Retinal pigment epithelial cell (primary cell): ENCODE measurements around the gene DUOX1.

Experiments used
- DNase-seq: peaks from one replicate; pipeline ENCODE4 v3.0.0-alpha.2; 2010; ENCODE audit warnings: low read depth
- H3K4me3 ChIP-seq: 2 replicates; pipeline ENCODE4 v1.5.1; 2011; ENCODE audit warnings: mild to moderate bottlenecking, low read length, control low read depth, moderate library complexity
- TF ChIP-seq, protein P1 (sequence below): conservative IDR thresholded peaks from 2 replicates; pipeline ENCODE4 v1.5.1; 2011; ENCODE audit warnings: low read depth, low read length, control low read depth, inconsistent platforms

Gene DUOX1

DNA sequence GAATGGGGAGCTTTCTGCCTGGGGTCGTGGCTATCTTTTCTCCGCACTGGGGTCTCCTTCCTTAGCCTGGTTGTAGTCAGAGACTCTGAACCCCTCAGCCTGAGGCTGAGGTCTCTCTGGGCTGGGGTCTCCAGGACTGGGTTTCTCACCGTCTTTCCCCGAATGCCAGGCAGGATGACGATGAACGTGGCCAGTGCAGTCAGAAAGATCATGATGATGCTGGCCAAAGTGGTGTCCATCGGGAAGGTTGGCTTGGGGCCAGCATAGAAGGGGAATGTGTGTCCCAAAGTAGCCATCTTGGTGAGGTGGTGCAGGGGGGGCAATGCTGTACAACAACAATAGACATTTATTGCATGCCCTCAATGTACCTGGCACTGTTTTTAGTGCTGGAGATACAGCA, 7.1 kb upstream of the DUOX1 start:
- no peak overlapping the region for H3K4me3 ChIP-seq
- TF ChIP-seq, protein P1, sequence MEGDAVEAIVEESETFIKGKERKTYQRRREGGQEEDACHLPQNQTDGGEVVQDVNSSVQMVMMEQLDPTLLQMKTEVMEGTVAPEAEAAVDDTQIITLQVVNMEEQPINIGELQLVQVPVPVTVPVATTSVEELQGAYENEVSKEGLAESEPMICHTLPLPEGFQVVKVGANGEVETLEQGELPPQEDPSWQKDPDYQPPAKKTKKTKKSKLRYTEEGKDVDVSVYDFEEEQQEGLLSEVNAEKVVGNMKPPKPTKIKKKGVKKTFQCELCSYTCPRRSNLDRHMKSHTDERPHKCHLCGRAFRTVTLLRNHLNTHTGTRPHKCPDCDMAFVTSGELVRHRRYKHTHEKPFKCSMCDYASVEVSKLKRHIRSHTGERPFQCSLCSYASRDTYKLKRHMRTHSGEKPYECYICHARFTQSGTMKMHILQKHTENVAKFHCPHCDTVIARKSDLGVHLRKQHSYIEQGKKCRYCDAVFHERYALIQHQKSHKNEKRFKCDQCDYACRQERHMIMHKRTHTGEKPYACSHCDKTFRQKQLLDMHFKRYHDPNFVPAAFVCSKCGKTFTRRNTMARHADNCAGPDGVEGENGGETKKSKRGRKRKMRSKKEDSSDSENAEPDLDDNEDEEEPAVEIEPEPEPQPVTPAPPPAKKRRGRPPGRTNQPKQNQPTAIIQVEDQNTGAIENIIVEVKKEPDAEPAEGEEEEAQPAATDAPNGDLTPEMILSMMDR = no peak

GRCh38 chr15:45123397-45123796, 6.4 kb upstream of the DUOX1 start:
- no peak for DNase-seq
- H3K4me3 ChIP-seq = no peak overlapping the region
- TF ChIP-seq, protein P1 = no peak

More for the DNA sequence above, 7.1 kb upstream of the DUOX1 start:
- no peak for DNase-seq

GRCh38 chr15:45126535-45127158, 3.1 kb upstream of the DUOX1 start:
- DNase-seq = no peak
- no peak overlapping the region for H3K4me3 ChIP-seq
- TF ChIP-seq, protein P1 = peak; percentile 85

GRCh38 chr15:45128971-45129639, 689 bp upstream of the DUOX1 start:
- TF ChIP-seq, protein P1 = no peak
- H3K4me3 ChIP-seq = no peak overlapping the region
- no peak for DNase-seq

- DNase-seq = no peak
- H3K4me3 ChIP-seq = no peak overlapping the region
- TF ChIP-seq, protein P1 = no peak
Observed at GRCh38 chr15:45130291-45131000, 652 bp downstream of the DUOX1 start.

GRCh38 chr15:45131510-45131909, 1.7 kb downstream of the DUOX1 start:
- TF ChIP-seq, protein P1 = no peak
- H3K4me3 ChIP-seq = no peak overlapping the region
- DNase-seq = no peak
